Fibroblast of lung (primary cell): ENCODE results near the gene WDR43. TPM values are rescaled to one million over a fixed set of nuclear protein-coding genes. Genes with fewer than 3 reads are reported as not detected.

Experiments used
- DNase-seq, 2 donors: peaks; one replicate each; pipeline versions ENCODE4 v3.0.0 to v3.0.0-alpha.2; 2010; ENCODE audit warnings: low read depth in 2 of 2
- H2AFZ ChIP-seq: 2 replicates; pipeline ENCODE4 v1.5.1; 2012; ENCODE audit warnings: low read length, control low read depth, inconsistent platforms
- H3K27ac ChIP-seq: 2 replicates; pipeline ENCODE4 v1.5.1; 2011; ENCODE audit warnings: low read length, control low read depth; ENCODE audit not compliant: insufficient read depth
- H3K27me3 ChIP-seq: 2 replicates; pipeline ENCODE4 v1.5.1; 2011; ENCODE audit warnings: mild to moderate bottlenecking, low read length; ENCODE audit not compliant: control insufficient read depth, insufficient read depth
- H3K36me3 ChIP-seq: 2 replicates; pipeline ENCODE4 v1.5.1; 2011; ENCODE audit warnings: low read length; ENCODE audit not compliant: control insufficient read depth, insufficient read depth
- H3K4me1 ChIP-seq: 2 replicates; pipeline ENCODE4 v1.5.1; 2011; ENCODE audit warnings: low read length; ENCODE audit not compliant: control insufficient read depth, insufficient read depth; ENCODE audit errors: extremely low read depth
- H3K4me2 ChIP-seq: 2 replicates; pipeline ENCODE4 v1.5.1; 2011; ENCODE audit warnings: low read length, control low read depth; ENCODE audit not compliant: insufficient read depth; ENCODE audit errors: extremely low read depth
- H3K4me3 ChIP-seq, 4 experiments: fragments of 200-600 bp in 1 of 4; sonication (generic) in 1 of 4; replicated peaks in 1 of 4; 2 replicates each; pipeline ENCODE4 v1.5.1; 2011 to 2016; ENCODE audit warnings: low read length in 4 of 4, low read depth in 3 of 4, mild to moderate bottlenecking in 3 of 4, control low read depth in 2 of 4, inconsistent platforms in 1 of 4, mixed read lengths in 1 of 4; ENCODE audit not compliant: insufficient read depth in 1 of 4; ENCODE audit errors: control extremely low read depth in 1 of 4
- H3K79me2 ChIP-seq: 2 replicates; pipeline ENCODE4 v1.5.1; 2012; ENCODE audit warnings: mild to moderate bottlenecking, low read length, inconsistent platforms; ENCODE audit not compliant: control insufficient read depth, insufficient read depth
- H3K9ac ChIP-seq: 2 replicates; pipeline ENCODE4 v1.5.1; 2011; ENCODE audit warnings: mild to moderate bottlenecking, low read length, control low read depth; ENCODE audit not compliant: insufficient read depth
- H3K9me3 ChIP-seq: 2 replicates; pipeline ENCODE4 v1.5.1; 2012; ENCODE audit warnings: low read depth, low read length; ENCODE audit not compliant: control insufficient read depth, insufficient read depth
- H4K20me1 ChIP-seq: 2 replicates; pipeline ENCODE4 v1.5.1; 2011; ENCODE audit warnings: low read length; ENCODE audit not compliant: control insufficient read depth, insufficient read depth; ENCODE audit errors: extremely low read depth
- EZH2 ChIP-seq: IDR thresholded peaks from 2 replicates; pipeline ENCODE4 v1.5.1; 2012; ENCODE audit warnings: low read length, control low read depth, mild to moderate bottlenecking; ENCODE audit errors: missing control alignments
- polyA plus RNA-seq, 2 donors: library from polyadenylated mRNA; depleted of rRNA in 1 of 2; stranded (reverse) in 1 of 2; unstranded in 1 of 2; fragments of >200 nt; gene quantifications; 2 replicates each; pipeline ENCODE4 v1.2.1, GENCODE V29; 2011 to 2012; ENCODE audit warnings: missing spikeins in 1 of 2
- total RNA-seq: library from RNA; depleted of rRNA; stranded (reverse); fragments of >200 nt; gene quantifications from 2 replicates; pipeline ENCODE4 v1.2.1, GENCODE V29; 2014
- TF ChIP-seq, protein P1 (sequence below), 2 donors: IDR thresholded peaks in 1 of 2; conservative IDR thresholded peaks in 1 of 2; 1 replicate in 1 of 2; 2 replicates in 1 of 2; pipeline ENCODE4 v1.5.1; 2011 to 2012; ENCODE audit warnings: low read length in 2 of 2, control low read depth in 1 of 2, inconsistent platforms in 1 of 2, low read depth in 1 of 2, mild to moderate bottlenecking in 1 of 2

WDR43 gene
- total and polyA plus RNA-seq, 2 donors (not counting 1 experiment from before 2014, with no cell fraction given), result 71.5 to 74.7 TPM

GRCh38 chr2:28868611-28869010 is 25.9 kb upstream of the WDR43 start:
- DNase-seq, result no peak
- H4K20me1 ChIP-seq, result no peaks in the 10 kb centered on the region
- H3K9ac ChIP-seq, result no peak overlapping the region
- TF ChIP-seq, protein P1, sequence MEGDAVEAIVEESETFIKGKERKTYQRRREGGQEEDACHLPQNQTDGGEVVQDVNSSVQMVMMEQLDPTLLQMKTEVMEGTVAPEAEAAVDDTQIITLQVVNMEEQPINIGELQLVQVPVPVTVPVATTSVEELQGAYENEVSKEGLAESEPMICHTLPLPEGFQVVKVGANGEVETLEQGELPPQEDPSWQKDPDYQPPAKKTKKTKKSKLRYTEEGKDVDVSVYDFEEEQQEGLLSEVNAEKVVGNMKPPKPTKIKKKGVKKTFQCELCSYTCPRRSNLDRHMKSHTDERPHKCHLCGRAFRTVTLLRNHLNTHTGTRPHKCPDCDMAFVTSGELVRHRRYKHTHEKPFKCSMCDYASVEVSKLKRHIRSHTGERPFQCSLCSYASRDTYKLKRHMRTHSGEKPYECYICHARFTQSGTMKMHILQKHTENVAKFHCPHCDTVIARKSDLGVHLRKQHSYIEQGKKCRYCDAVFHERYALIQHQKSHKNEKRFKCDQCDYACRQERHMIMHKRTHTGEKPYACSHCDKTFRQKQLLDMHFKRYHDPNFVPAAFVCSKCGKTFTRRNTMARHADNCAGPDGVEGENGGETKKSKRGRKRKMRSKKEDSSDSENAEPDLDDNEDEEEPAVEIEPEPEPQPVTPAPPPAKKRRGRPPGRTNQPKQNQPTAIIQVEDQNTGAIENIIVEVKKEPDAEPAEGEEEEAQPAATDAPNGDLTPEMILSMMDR (conservative IDR thresholded peaks at IDR 0.05 in 1 of 2, IDR thresholded peaks at IDR 0.05 in 1 of 2; ENCODE audit: low read depth in 1 of 2, low read length in 2 of 2), result no peak
- no peak for TF ChIP-seq EZH2
- peak overlapping the region; percentile 98 for H3K4me2 ChIP-seq
- no peaks in the 10 kb centered on the region for H3K36me3 ChIP-seq
- peaks cover 25% of the 10 kb centered on the region for H3K79me2 ChIP-seq
- H3K27me3 ChIP-seq, result no peaks in the 10 kb centered on the region
- H3K4me3 ChIP-seq, result peak overlapping the region; percentile 85 to 100 (median 94)
- no peak overlapping the region for H3K27ac ChIP-seq
- peaks cover 4% of the 10 kb centered on the region for H3K4me1 ChIP-seq
- H2AFZ ChIP-seq, result no peak overlapping the region
- H3K9me3 ChIP-seq, result no peaks in the 10 kb centered on the region

- H3K79me2 ChIP-seq, result peaks cover 25% of the 10 kb centered on the region
- no peaks in the 10 kb centered on the region for H4K20me1 ChIP-seq
- H3K4me1 ChIP-seq, result peaks cover 4% of the 10 kb centered on the region
- peak overlapping the region; percentile 98 for H3K4me2 ChIP-seq
- peak overlapping the region; percentile 88 for H3K9ac ChIP-seq
- no peaks in the 10 kb centered on the region for H3K27me3 ChIP-seq
- H3K36me3 ChIP-seq, result no peaks in the 10 kb centered on the region
- TF ChIP-seq EZH2, result no peak
- TF ChIP-seq, protein P1 (conservative IDR thresholded peaks at IDR 0.05 in 1 of 2, IDR thresholded peaks at IDR 0.05 in 1 of 2; ENCODE audit: low read depth in 1 of 2, low read length in 2 of 2), result no peak
- no peak for DNase-seq
- peak overlapping the region; percentile 98 for H2AFZ ChIP-seq
- H3K27ac ChIP-seq, result peak overlapping the region; percentile 94
- peak overlapping the region; percentile 85 to 100 (median 94) for H3K4me3 ChIP-seq
- no peaks in the 10 kb centered on the region for H3K9me3 ChIP-seq
These were observed 24.8 kb upstream of the WDR43 start for GRCh38 chr2:28869494-28870145.

GRCh38 chr2:28870146-28870891 is 24.1 kb upstream of the WDR43 start, which contains the start of gene TRMT61B:
Gene TRMT61B, minus strand, starts transcription at chr2:28870309. Its CDS starts 32 bp downstream, at chr2:28870277.
- Histone ChIP-seq H2AFZ (peak within 1 kb of the TSS; percentile 98), H3K4me1 (peaks cover 4% of the 10 kb centered on the region), H3K27me3 (no peaks in the 10 kb centered on the region), H3K4me3 (peak within 1 kb of the TSS; percentile 85 to 100 (median 94)), H3K27ac (peak within 1 kb of the TSS; percentile 94), H3K9me3 (no peaks in the 10 kb centered on the region), H3K36me3 (no peaks in the 10 kb centered on the region), H4K20me1 (no peaks in the 10 kb centered on the region), H3K79me2 (peaks cover 25% of the 10 kb centered on the region), H3K4me2 (peak within 1 kb of the TSS; percentile 98), H3K9ac (peak within 1 kb of the TSS; percentile 88)
- DNase-seq, result peak; percentile 93 to 94
- TF ChIP-seq EZH2, result no peak
- TF ChIP-seq, protein P1 (conservative IDR thresholded peaks at IDR 0.05 in 1 of 2, IDR thresholded peaks at IDR 0.05 in 1 of 2; ENCODE audit: low read depth in 1 of 2, low read length in 2 of 2), result no peak
